Measurements from ENCODE around the gene SACM1L.

Gene SACM1L

DNA sequence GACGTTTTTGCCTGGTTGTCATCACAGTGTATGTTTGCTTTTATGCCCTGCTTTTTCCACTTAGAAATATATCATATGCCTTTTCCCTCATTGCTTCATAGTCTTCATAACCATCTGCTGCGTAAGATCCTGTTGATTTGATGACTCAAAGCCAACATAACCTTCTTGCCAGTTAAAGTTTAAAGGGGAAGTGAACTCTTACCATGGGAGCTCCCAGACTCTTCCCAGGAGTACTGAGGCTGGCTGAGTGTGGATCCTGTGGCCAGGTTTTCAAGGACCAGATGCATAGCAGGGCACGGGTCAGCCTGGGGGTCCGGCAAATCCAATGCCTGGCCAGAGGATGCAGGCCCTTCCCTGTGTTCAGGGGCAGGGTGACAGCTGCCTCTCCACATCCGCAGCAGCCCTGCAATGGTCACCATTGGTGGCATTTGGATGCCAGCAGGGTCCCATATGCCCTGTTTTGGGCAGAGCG, 42.0 kb upstream of the SACM1L start:
- ChIA-PET CTCF (interaction anchor here (1.5 to 1.9 kb wide), 2 partner anchors 13 to 49 kb away, joined by 3 to 5 read pairs; no protein-coding TSS in a partner anchor), POLR2A (no interaction called here)
- H3K4me3 ChIP-seq (ENCODE audit: low read depth, low read length): no peak overlapping the region
- H3K36me3 ChIP-seq (ENCODE audit: control insufficient read depth in 2 of 2, insufficient read depth in 1 of 2, low read length in 2 of 2): peaks cover 0 to 16% of the 10 kb centered on the region in 2 experiments; a peak in 1 of 3 replicates
- H3K4me1 ChIP-seq (ENCODE audit: control insufficient read depth, insufficient read depth, low read length): peaks cover 5% of the 10 kb centered on the region; the same call in 1 of the 2 replicates
- 0 out of 2 replicates have a peak, but pooled peaks have one; percentile 15 for TF ChIP-seq ZNF629 (tag by site-specific recombination; IDR thresholded peaks at IDR 0.05)
- TF ChIP-seq ZNF302 (tag by site-specific recombination; IDR thresholded peaks at IDR 0.05; ENCODE audit: low read depth): no peak
- TF ChIP-seq SCRT2 (tag by site-specific recombination; IDR thresholded peaks at IDR 0.05): 0 out of 2 replicates have a peak, but pooled peaks have one; percentile 39
- no peaks in the 10 kb centered on the region for H3K9me3 ChIP-seq (ENCODE audit: control insufficient read depth, insufficient read depth, low read depth, low read length)
- no peak overlapping the region for H3K27ac ChIP-seq (ENCODE audit: extremely low read depth, low read depth, low read length)

GRCh38 chr3:45653205-45653604, 36.0 kb upstream of the SACM1L start:
- no peak overlapping the region for H3K27ac ChIP-seq (ENCODE audit: extremely low read depth, low read depth, low read length)
- ChIA-PET CTCF (interaction anchor here (1.7 kb wide), 1 partner anchor 107 kb away, joined by 5 read pairs; no protein-coding TSS in a partner anchor), POLR2A (no interaction called here)
- peaks cover 0 to 4% of the 10 kb centered on the region in 2 experiments; a peak in 1 of 3 replicates for H3K36me3 ChIP-seq (ENCODE audit: control insufficient read depth in 2 of 2, insufficient read depth in 1 of 2, low read length in 2 of 2)
- H3K4me1 ChIP-seq (ENCODE audit: control insufficient read depth, insufficient read depth, low read length): no peaks in the 10 kb centered on the region; the same call in 1 of the 2 replicates
- H3K4me3 ChIP-seq (ENCODE audit: low read depth, low read length): no peak overlapping the region
- no peaks in the 10 kb centered on the region for H3K9me3 ChIP-seq (ENCODE audit: control insufficient read depth, insufficient read depth, low read depth, low read length)
- TF ChIP-seq ZFHX2 (tag by site-specific recombination; conservative IDR thresholded peaks at IDR 0.05): no peak
- no peak for TF ChIP-seq ZNF544 (tag by site-specific recombination; IDR thresholded peaks at IDR 0.05)
- TF ChIP-seq ZNF777 (tag by site-specific recombination; IDR thresholded peaks at IDR 0.05; ENCODE audit: borderline replicate concordance): no peak
- TF ChIP-seq ZNF138 (tag by site-specific recombination; IDR thresholded peaks at IDR 0.05; ENCODE audit: borderline replicate concordance): no peak
- no peak for TF ChIP-seq SALL2 (tag by site-specific recombination; IDR thresholded peaks at IDR 0.05; ENCODE audit: borderline replicate concordance)
- TF ChIP-seq ZNF560 (tag by site-specific recombination; IDR thresholded peaks at IDR 0.05; ENCODE audit: borderline replicate concordance): no peak
- TF ChIP-seq ZNF658 (tag by site-specific recombination; IDR thresholded peaks at IDR 0.05): no peak
- no peak for TF ChIP-seq GLIS1 (tag by site-specific recombination; IDR thresholded peaks at IDR 0.05)
- no peak for TF ChIP-seq ELK4 (IDR thresholded peaks at IDR 0.05; ENCODE audit: borderline replicate concordance, low read depth, low read length)
- no peak for TF ChIP-seq ZNF785 (tag by site-specific recombination; IDR thresholded peaks at IDR 0.05)
- TF ChIP-seq, protein P1, sequence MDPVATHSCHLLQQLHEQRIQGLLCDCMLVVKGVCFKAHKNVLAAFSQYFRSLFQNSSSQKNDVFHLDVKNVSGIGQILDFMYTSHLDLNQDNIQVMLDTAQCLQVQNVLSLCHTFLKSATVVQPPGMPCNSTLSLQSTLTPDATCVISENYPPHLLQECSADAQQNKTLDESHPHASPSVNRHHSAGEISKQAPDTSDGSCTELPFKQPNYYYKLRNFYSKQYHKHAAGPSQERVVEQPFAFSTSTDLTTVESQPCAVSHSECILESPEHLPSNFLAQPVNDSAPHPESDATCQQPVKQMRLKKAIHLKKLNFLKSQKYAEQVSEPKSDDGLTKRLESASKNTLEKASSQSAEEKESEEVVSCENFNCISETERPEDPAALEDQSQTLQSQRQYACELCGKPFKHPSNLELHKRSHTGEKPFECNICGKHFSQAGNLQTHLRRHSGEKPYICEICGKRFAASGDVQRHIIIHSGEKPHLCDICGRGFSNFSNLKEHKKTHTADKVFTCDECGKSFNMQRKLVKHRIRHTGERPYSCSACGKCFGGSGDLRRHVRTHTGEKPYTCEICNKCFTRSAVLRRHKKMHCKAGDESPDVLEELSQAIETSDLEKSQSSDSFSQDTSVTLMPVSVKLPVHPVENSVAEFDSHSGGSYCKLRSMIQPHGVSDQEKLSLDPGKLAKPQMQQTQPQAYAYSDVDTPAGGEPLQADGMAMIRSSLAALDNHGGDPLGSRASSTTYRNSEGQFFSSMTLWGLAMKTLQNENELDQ (tag by site-specific recombination; IDR thresholded peaks at IDR 0.05; ENCODE audit: low read depth): no peak
- TF ChIP-seq ZFP69B (tag by site-specific recombination; IDR thresholded peaks at IDR 0.05): no peak
- TF ChIP-seq WT1 (tag by site-specific recombination; IDR thresholded peaks at IDR 0.05): no peak
- TF ChIP-seq ZNF529 (tag by site-specific recombination; IDR thresholded peaks at IDR 0.05; ENCODE audit: insufficient replicate concordance): no peak
- TF ChIP-seq GFI1B (tag by site-specific recombination; IDR thresholded peaks at IDR 0.05): no peak
- no peak for TF ChIP-seq ZNF223 (tag by site-specific recombination; IDR thresholded peaks at IDR 0.05)
- no peak for TF ChIP-seq ZNF837 (tag by site-specific recombination; IDR thresholded peaks at IDR 0.05)
- TF ChIP-seq, protein P2, sequence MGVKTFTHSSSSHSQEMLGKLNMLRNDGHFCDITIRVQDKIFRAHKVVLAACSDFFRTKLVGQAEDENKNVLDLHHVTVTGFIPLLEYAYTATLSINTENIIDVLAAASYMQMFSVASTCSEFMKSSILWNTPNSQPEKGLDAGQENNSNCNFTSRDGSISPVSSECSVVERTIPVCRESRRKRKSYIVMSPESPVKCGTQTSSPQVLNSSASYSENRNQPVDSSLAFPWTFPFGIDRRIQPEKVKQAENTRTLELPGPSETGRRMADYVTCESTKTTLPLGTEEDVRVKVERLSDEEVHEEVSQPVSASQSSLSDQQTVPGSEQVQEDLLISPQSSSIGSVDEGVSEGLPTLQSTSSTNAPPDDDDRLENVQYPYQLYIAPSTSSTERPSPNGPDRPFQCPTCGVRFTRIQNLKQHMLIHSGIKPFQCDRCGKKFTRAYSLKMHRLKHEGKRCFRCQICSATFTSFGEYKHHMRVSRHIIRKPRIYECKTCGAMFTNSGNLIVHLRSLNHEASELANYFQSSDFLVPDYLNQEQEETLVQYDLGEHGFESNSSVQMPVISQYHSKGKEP (tag by site-specific recombination; IDR thresholded peaks at IDR 0.05): no peak
- TF ChIP-seq, protein P3, sequence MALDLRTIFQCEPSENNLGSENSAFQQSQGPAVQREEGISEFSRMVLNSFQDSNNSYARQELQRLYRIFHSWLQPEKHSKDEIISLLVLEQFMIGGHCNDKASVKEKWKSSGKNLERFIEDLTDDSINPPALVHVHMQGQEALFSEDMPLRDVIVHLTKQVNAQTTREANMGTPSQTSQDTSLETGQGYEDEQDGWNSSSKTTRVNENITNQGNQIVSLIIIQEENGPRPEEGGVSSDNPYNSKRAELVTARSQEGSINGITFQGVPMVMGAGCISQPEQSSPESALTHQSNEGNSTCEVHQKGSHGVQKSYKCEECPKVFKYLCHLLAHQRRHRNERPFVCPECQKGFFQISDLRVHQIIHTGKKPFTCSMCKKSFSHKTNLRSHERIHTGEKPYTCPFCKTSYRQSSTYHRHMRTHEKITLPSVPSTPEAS (tag by site-specific recombination; IDR thresholded peaks at IDR 0.05): no peak
- TF ChIP-seq ZNF350 (tag by site-specific recombination; IDR thresholded peaks at IDR 0.05): no peak

Data from HEK293 (cell line).